HL-60 (cell line): Measurements from ENCODE around the gene FAM227B.

Experiments used
- GABPA ChIP-seq: IDR thresholded peaks from 2 replicates; pipeline ENCODE4 v1.6.1; 2012; ENCODE audit warnings: low read depth
- TF ChIP-seq, protein P1 (sequence below): IDR thresholded peaks from 2 replicates; pipeline ENCODE4 v1.6.1; 2012; ENCODE audit warnings: low read depth; ENCODE audit not compliant: insufficient replicate concordance
- TF ChIP-seq, protein P2 (sequence below): IDR thresholded peaks from one replicate; pipeline ENCODE4 v1.5.1; 2011; ENCODE audit warnings: low read length, control low read depth, inconsistent platforms; ENCODE audit not compliant: insufficient read depth

- TF ChIP-seq, protein P1, sequence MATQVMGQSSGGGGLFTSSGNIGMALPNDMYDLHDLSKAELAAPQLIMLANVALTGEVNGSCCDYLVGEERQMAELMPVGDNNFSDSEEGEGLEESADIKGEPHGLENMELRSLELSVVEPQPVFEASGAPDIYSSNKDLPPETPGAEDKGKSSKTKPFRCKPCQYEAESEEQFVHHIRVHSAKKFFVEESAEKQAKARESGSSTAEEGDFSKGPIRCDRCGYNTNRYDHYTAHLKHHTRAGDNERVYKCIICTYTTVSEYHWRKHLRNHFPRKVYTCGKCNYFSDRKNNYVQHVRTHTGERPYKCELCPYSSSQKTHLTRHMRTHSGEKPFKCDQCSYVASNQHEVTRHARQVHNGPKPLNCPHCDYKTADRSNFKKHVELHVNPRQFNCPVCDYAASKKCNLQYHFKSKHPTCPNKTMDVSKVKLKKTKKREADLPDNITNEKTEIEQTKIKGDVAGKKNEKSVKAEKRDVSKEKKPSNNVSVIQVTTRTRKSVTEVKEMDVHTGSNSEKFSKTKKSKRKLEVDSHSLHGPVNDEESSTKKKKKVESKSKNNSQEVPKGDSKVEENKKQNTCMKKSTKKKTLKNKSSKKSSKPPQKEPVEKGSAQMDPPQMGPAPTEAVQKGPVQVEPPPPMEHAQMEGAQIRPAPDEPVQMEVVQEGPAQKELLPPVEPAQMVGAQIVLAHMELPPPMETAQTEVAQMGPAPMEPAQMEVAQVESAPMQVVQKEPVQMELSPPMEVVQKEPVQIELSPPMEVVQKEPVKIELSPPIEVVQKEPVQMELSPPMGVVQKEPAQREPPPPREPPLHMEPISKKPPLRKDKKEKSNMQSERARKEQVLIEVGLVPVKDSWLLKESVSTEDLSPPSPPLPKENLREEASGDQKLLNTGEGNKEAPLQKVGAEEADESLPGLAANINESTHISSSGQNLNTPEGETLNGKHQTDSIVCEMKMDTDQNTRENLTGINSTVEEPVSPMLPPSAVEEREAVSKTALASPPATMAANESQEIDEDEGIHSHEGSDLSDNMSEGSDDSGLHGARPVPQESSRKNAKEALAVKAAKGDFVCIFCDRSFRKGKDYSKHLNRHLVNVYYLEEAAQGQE, result no peak
- TF ChIP-seq, protein P2, sequence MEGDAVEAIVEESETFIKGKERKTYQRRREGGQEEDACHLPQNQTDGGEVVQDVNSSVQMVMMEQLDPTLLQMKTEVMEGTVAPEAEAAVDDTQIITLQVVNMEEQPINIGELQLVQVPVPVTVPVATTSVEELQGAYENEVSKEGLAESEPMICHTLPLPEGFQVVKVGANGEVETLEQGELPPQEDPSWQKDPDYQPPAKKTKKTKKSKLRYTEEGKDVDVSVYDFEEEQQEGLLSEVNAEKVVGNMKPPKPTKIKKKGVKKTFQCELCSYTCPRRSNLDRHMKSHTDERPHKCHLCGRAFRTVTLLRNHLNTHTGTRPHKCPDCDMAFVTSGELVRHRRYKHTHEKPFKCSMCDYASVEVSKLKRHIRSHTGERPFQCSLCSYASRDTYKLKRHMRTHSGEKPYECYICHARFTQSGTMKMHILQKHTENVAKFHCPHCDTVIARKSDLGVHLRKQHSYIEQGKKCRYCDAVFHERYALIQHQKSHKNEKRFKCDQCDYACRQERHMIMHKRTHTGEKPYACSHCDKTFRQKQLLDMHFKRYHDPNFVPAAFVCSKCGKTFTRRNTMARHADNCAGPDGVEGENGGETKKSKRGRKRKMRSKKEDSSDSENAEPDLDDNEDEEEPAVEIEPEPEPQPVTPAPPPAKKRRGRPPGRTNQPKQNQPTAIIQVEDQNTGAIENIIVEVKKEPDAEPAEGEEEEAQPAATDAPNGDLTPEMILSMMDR, result no peak
- TF ChIP-seq GABPA, result no peak
Observed at GRCh38 chr15:49286649-49287404, 333.8 kb downstream of the FAM227B start.
